Measurements from ENCODE around the gene USP14. TPM values are rescaled to one million over a fixed set of nuclear protein-coding genes. Genes with fewer than 3 reads are reported as not detected.

Gene USP14
- total RNA-seq, 1 experiment from 2014 or later = 73.2 TPM

- peaks cover 7% of the 10 kb centered on the region for H3K4me1 Mint-ChIP-seq (ENCODE audit: low read depth, unreplicated experiment)
- H3K36me3 Mint-ChIP-seq (ENCODE audit: insufficient read depth, unreplicated experiment) = peaks cover 72% of the 10 kb centered on the region
- intact Hi-C loops (cut with micrococcal nuclease; ENCODE audit: unreplicated experiment) = no loop called here
- BruUV-seq (replicated peaks) = no TSS peak
- H3K4me3 Mint-ChIP-seq (ENCODE audit: low read depth, unreplicated experiment) = no peak overlapping the region
- H3K9me3 Mint-ChIP-seq (ENCODE audit: low read depth, unreplicated experiment) = no peaks in the 10 kb centered on the region
- CTCF ChIA-PET = no interaction called here
- no peak for DNase-seq
- H3K27me3 Mint-ChIP-seq (ENCODE audit: unreplicated experiment) = no peaks in the 10 kb centered on the region
- no peak overlapping the region for H3K27ac Mint-ChIP-seq (ENCODE audit: unreplicated experiment)
- no peak for TF ChIP-seq CTCF (IDR thresholded peaks at IDR 0.05; ENCODE audit: unreplicated experiment)
These were observed 51.7 kb downstream of the USP14 start for GRCh38 chr18:210075-210474.

- intact Hi-C loops (cut with micrococcal nuclease; ENCODE audit: unreplicated experiment) = no loop called here
- H3K27me3 Mint-ChIP-seq (ENCODE audit: unreplicated experiment) = no peaks in the 10 kb centered on the region
- no TSS peak for BruUV-seq (replicated peaks)
- H3K36me3 Mint-ChIP-seq (ENCODE audit: insufficient read depth, unreplicated experiment) = peaks cover 70% of the 10 kb centered on the region
- no peak for TF ChIP-seq CTCF (IDR thresholded peaks at IDR 0.05; ENCODE audit: unreplicated experiment)
- H3K4me3 Mint-ChIP-seq (ENCODE audit: low read depth, unreplicated experiment) = no peak overlapping the region
- peaks cover under 1% of the 10 kb centered on the region for H3K4me1 Mint-ChIP-seq (ENCODE audit: low read depth, unreplicated experiment)
- no peaks in the 10 kb centered on the region for H3K9me3 Mint-ChIP-seq (ENCODE audit: low read depth, unreplicated experiment)
- no peak for DNase-seq
- no peak overlapping the region for H3K27ac Mint-ChIP-seq (ENCODE audit: unreplicated experiment)
- CTCF ChIA-PET = no interaction called here
These were observed 52.4 kb downstream of the USP14 start for GRCh38 chr18:210733-211132.

GRCh38 chr18:211582-211981 lies 53.2 kb downstream of the USP14 start:
- intact Hi-C loops (cut with micrococcal nuclease; ENCODE audit: unreplicated experiment) = no loop called here
- Mint-ChIP-seq H3K36me3 (ENCODE audit: insufficient read depth, unreplicated experiment) (peaks cover 70% of the 10 kb centered on the region), H3K9me3 (ENCODE audit: low read depth, unreplicated experiment) (no peaks in the 10 kb centered on the region), H3K27ac (ENCODE audit: unreplicated experiment) (no peak overlapping the region), H3K4me3 (ENCODE audit: low read depth, unreplicated experiment) (no peak overlapping the region), H3K27me3 (ENCODE audit: unreplicated experiment) (no peaks in the 10 kb centered on the region), H3K4me1 (ENCODE audit: low read depth, unreplicated experiment) (no peaks in the 10 kb centered on the region)
- TSS peak; percentile 50 for BruUV-seq (replicated peaks)
- CTCF ChIA-PET = interaction anchor here (0.6 kb wide), 1 partner anchor 32 kb away, joined by 3 read pairs; no protein-coding TSS in a partner anchor
- TF ChIP-seq CTCF (IDR thresholded peaks at IDR 0.05; ENCODE audit: unreplicated experiment) = no peak
- no peak for DNase-seq

- no peak for DNase-seq
- no peak overlapping the region for H3K27ac Mint-ChIP-seq (ENCODE audit: unreplicated experiment)
- peaks cover 6% of the 10 kb centered on the region for H3K4me1 Mint-ChIP-seq (ENCODE audit: low read depth, unreplicated experiment)
- no peaks in the 10 kb centered on the region for H3K9me3 Mint-ChIP-seq (ENCODE audit: low read depth, unreplicated experiment)
- no peak overlapping the region for H3K4me3 Mint-ChIP-seq (ENCODE audit: low read depth, unreplicated experiment)
- intact Hi-C loops (cut with micrococcal nuclease; ENCODE audit: unreplicated experiment) = no loop called here
- BruUV-seq (replicated peaks) = no TSS peak
- peaks cover 76% of the 10 kb centered on the region for H3K36me3 Mint-ChIP-seq (ENCODE audit: insufficient read depth, unreplicated experiment)
- H3K27me3 Mint-ChIP-seq (ENCODE audit: unreplicated experiment) = no peaks in the 10 kb centered on the region
- TF ChIP-seq CTCF (IDR thresholded peaks at IDR 0.05; ENCODE audit: unreplicated experiment) = no peak
- CTCF ChIA-PET = no interaction called here
These were observed 54.4 kb downstream of the USP14 start for GRCh38 chr18:212780-213179.

Data from Calu3 (cell line).